HepG2 (cell line): Measurements from ENCODE around the gene SEMA3B. TPM values are rescaled to one million over a fixed set of nuclear protein-coding genes. Genes with fewer than 3 reads are reported as not detected.

Experiments used
- AHR ChIP-seq: IDR thresholded peaks from 2 replicates; pipeline ENCODE4 v1.6.1; 2018; ENCODE audit warnings: missing genetic modification reagents, missing compliant biosample characterization
- ATRX ChIP-seq: sonication (generic); formaldehyde crosslinking; IDR thresholded peaks from 2 replicates; pipeline ENCODE4 v1.4.0; 2020; ENCODE audit warnings: missing genetic modification reagents, borderline replicate concordance
- DPF2 ChIP-seq: sonication (generic); formaldehyde crosslinking; IDR thresholded peaks from 2 replicates; pipeline ENCODE4 v1.4.0; 2020; ENCODE audit warnings: mild to moderate bottlenecking, low read depth, missing genetic modification reagents, borderline replicate concordance
- HDAC2 ChIP-seq: sonication (generic); formaldehyde crosslinking; IDR thresholded peaks from 2 replicates; pipeline ENCODE4 v1.4.0; 2020; ENCODE audit warnings: missing genetic modification reagents
- HES4 ChIP-seq: sonication (generic); formaldehyde crosslinking; IDR thresholded peaks from 2 replicates; pipeline ENCODE4 v1.9.0; 2021; ENCODE audit warnings: mild to moderate bottlenecking, missing genetic modification reagents, borderline replicate concordance
- NR2F6 ChIP-seq, 2 experiments: IDR thresholded peaks; 2 replicates each; pipeline ENCODE4 v1.6.1; 2016; ENCODE audit warnings: antibody characterized with exemption in 1 of 2, mild to moderate bottlenecking in 1 of 2
- RAD51 ChIP-seq: fragments of 450-650 bp; IDR thresholded peaks from 2 replicates; pipeline ENCODE4 v1.6.1; 2016; ENCODE audit warnings: borderline replicate concordance
- RFX3 ChIP-seq: IDR thresholded peaks from 2 replicates; pipeline ENCODE4 v1.6.1; 2016; ENCODE audit warnings: missing biosample characterization, missing genetic modification reagents
- SALL1 ChIP-seq: sonication (generic); formaldehyde crosslinking; IDR thresholded peaks from 2 replicates; pipeline ENCODE4 v1.8.0; 2022; ENCODE audit warnings: mild to moderate bottlenecking, missing genetic modification reagents
- TOE1 ChIP-seq: sonication (generic); formaldehyde crosslinking; IDR thresholded peaks from 2 replicates; pipeline ENCODE4 v1.4.0; 2020; ENCODE audit warnings: mild to moderate bottlenecking, missing genetic modification reagents
- TP53 ChIP-seq: sonication (generic); formaldehyde crosslinking; conservative IDR thresholded peaks from 2 replicates; pipeline ENCODE4 v1.4.0; 2020; ENCODE audit warnings: missing genetic modification reagents
- ZNF260 ChIP-seq: sonication (generic); formaldehyde crosslinking; IDR thresholded peaks from 2 replicates; pipeline ENCODE4 v1.4.0; 2020; ENCODE audit warnings: missing genetic modification reagents, low read depth, mild to moderate bottlenecking, borderline replicate concordance
- ZNF484 ChIP-seq: sonication (generic); formaldehyde crosslinking; IDR thresholded peaks from 2 replicates; pipeline ENCODE4 v1.5.1; 2020; ENCODE audit warnings: mild to moderate bottlenecking, low read depth, missing genetic modification reagents, borderline replicate concordance
- polyA plus RNA-seq, 8 experiments: library from polyadenylated mRNA; depleted of rRNA in 3 of 8; stranded (reverse) in 7 of 8; unstranded in 1 of 8; fragments of >200 nt; fragmentation: Illumina TruSeq in 4 of 8; extraction: Trizol in 4 of 8; gene quantifications; 2 replicates each; pipeline versions ENCODE4 v1.2.1 to v1.2.3, GENCODE V29; 2011 to 2016; ENCODE audit warnings: low read depth in 4 of 8, missing spikeins in 1 of 8, mixed read lengths in 1 of 8; ENCODE audit not compliant: insufficient read depth in 1 of 8
- total RNA-seq, 5 experiments: library from RNA; depleted of rRNA; stranded (reverse); fragments of >200 nt; fragmentation: Illumina TruSeq; extraction: Trizol; gene quantifications; 2 replicates each; pipeline ENCODE4 v1.2.3, GENCODE V29; 2016; ENCODE audit warnings: low read depth in 1 of 5
- TF ChIP-seq, protein P1 (sequence below): sonication (generic); formaldehyde crosslinking; IDR thresholded peaks from 2 replicates; pipeline ENCODE4 v1.5.1; 2020; ENCODE audit warnings: mild to moderate bottlenecking, missing genetic modification reagents, moderate library complexity
- TF ChIP-seq, protein P2 (sequence below): sonication (generic); formaldehyde crosslinking; IDR thresholded peaks from 2 replicates; pipeline ENCODE4 v1.4.0; 2020; ENCODE audit warnings: missing genetic modification reagents, borderline replicate concordance
- TF ChIP-seq, protein P3 (sequence below): IDR thresholded peaks from 2 replicates; pipeline ENCODE4 v1.6.1; 2016; ENCODE audit warnings: missing compliant biosample characterization, missing genetic modification reagents, borderline replicate concordance
- TF ChIP-seq, protein P4 (sequence below): sonication (generic); formaldehyde crosslinking; IDR thresholded peaks from 2 replicates; pipeline ENCODE4 v1.4.0; 2020; ENCODE audit warnings: mild to moderate bottlenecking, missing genetic modification reagents

Gene SEMA3B
- total and polyA plus RNA-seq, 2 of the 13 experiments (the other 11 are each of a cell fraction or from before 2014, with no cell fraction given), result 93.2 to 158 TPM

DNA sequence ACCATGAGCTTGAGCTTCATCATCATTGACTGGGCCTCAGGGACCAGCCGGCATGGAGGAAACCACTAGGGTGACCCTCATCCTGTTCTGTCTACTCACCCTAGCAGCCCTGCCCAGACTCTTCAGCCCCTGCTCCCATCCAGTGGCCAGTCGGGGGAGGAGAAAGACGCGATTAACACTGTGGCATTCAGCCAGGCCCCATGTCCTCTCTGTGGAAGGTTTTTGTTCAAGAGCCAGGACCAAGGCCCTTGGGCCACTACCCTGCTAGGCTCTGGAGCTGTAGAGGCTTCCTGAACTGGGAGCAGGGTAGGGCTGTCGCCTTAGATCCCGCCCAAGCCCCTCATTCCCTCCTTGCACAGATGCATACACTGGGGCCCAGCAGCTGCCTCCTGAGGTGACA is 48.8 kb upstream of the SEMA3B start (continued):
- no peak for TF ChIP-seq ZNF260 (CRISPR knock-in tag)
- TF ChIP-seq, protein P1, sequence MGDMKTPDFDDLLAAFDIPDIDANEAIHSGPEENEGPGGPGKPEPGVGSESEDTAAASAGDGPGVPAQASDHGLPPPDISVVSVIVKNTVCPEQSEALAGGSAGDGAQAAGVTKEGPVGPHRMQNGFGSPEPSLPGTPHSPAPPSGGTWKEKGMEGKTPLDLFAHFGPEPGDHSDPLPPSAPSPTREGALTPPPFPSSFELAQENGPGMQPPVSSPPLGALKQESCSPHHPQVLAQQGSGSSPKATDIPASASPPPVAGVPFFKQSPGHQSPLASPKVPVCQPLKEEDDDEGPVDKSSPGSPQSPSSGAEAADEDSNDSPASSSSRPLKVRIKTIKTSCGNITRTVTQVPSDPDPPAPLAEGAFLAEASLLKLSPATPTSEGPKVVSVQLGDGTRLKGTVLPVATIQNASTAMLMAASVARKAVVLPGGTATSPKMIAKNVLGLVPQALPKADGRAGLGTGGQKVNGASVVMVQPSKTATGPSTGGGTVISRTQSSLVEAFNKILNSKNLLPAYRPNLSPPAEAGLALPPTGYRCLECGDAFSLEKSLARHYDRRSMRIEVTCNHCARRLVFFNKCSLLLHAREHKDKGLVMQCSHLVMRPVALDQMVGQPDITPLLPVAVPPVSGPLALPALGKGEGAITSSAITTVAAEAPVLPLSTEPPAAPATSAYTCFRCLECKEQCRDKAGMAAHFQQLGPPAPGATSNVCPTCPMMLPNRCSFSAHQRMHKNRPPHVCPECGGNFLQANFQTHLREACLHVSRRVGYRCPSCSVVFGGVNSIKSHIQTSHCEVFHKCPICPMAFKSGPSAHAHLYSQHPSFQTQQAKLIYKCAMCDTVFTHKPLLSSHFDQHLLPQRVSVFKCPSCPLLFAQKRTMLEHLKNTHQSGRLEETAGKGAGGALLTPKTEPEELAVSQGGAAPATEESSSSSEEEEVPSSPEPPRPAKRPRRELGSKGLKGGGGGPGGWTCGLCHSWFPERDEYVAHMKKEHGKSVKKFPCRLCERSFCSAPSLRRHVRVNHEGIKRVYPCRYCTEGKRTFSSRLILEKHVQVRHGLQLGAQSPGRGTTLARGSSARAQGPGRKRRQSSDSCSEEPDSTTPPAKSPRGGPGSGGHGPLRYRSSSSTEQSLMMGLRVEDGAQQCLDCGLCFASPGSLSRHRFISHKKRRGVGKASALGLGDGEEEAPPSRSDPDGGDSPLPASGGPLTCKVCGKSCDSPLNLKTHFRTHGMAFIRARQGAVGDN (CRISPR knock-in tag), result peak; percentile 40; the same call in 1 of the 2 replicates
- TF ChIP-seq, protein P2, sequence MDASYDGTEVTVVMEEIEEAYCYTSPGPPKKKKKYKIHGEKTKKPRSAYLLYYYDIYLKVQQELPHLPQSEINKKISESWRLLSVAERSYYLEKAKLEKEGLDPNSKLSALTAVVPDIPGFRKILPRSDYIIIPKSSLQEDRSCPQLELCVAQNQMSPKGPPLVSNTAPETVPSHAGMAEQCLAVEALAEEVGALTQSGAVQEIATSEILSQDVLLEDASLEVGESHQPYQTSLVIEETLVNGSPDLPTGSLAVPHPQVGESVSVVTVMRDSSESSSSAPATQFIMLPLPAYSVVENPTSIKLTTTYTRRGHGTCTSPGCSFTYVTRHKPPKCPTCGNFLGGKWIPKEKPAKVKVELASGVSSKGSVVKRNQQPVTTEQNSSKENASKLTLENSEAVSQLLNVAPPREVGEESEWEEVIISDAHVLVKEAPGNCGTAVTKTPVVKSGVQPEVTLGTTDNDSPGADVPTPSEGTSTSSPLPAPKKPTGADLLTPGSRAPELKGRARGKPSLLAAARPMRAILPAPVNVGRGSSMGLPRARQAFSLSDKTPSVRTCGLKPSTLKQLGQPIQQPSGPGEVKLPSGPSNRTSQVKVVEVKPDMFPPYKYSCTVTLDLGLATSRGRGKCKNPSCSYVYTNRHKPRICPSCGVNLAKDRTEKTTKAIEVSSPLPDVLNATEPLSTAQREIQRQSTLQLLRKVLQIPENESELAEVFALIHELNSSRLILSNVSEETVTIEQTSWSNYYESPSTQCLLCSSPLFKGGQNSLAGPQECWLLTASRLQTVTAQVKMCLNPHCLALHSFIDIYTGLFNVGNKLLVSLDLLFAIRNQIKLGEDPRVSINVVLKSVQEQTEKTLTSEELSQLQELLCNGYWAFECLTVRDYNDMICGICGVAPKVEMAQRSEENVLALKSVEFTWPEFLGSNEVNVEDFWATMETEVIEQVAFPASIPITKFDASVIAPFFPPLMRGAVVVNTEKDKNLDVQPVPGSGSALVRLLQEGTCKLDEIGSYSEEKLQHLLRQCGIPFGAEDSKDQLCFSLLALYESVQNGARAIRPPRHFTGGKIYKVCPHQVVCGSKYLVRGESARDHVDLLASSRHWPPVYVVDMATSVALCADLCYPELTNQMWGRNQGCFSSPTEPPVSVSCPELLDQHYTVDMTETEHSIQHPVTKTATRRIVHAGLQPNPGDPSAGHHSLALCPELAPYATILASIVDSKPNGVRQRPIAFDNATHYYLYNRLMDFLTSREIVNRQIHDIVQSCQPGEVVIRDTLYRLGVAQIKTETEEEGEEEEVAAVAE (CRISPR knock-in tag), result no peak
- TF ChIP-seq SALL1 (CRISPR knock-in tag), result 0 out of 2 replicates have a peak, but pooled peaks have one; percentile 31
- no peak for TF ChIP-seq TOE1 (CRISPR knock-in tag)
- no peak for TF ChIP-seq NR2F6 (IDR thresholded peaks at IDR 0.05)
- TF ChIP-seq NR2F6 (CRISPR knock-in tag; IDR thresholded peaks at IDR 0.05), result 0 out of 2 replicates have a peak, but pooled peaks have one; percentile 21
- no peak for TF ChIP-seq HDAC2 (CRISPR knock-in tag)
- no peak for TF ChIP-seq DPF2 (CRISPR knock-in tag)
- TF ChIP-seq RFX3, result no peak
- TF ChIP-seq, protein P3, sequence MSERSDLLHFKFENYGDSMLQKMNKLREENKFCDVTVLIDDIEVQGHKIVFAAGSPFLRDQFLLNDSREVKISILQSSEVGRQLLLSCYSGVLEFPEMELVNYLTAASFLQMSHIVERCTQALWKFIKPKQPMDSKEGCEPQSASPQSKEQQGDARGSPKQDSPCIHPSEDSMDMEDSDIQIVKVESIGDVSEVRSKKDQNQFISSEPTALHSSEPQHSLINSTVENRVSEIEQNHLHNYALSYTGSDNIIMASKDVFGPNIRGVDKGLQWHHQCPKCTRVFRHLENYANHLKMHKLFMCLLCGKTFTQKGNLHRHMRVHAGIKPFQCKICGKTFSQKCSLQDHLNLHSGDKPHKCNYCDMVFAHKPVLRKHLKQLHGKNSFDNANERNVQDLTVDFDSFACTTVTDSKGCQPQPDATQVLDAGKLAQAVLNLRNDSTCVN (CRISPR knock-in tag), result no peak
- TF ChIP-seq TP53 (CRISPR knock-in tag), result no peak
- TF ChIP-seq, protein P4, sequence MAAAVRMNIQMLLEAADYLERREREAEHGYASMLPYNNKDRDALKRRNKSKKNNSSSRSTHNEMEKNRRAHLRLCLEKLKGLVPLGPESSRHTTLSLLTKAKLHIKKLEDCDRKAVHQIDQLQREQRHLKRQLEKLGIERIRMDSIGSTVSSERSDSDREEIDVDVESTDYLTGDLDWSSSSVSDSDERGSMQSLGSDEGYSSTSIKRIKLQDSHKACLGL (CRISPR knock-in tag), result peak; percentile 33; the same call in 1 of the 2 replicates
- no peak for TF ChIP-seq AHR (CRISPR knock-in tag)
- TF ChIP-seq RAD51, result no peak
- no peak for TF ChIP-seq ZNF484 (CRISPR knock-in tag)
- no peak for TF ChIP-seq HES4 (CRISPR knock-in tag)
- TF ChIP-seq ATRX (CRISPR knock-in tag), result no peak
